ENCODE measurements around the gene DIPK1C.
"Not testable (repeated sequence)": the region's sequence is repeated elsewhere in the genome, so short reads cannot be mapped to it uniquely, and the experiment has no call there.

DIPK1C gene

GRCh38 chr18:74457043-74457724 is at the start of gene DIPK1C:
TSS of gene DIPK1C (minus strand) at chr18:74457308. CDS start at chr18:74457259, 49 bp downstream.
- DNase-seq (ENCODE audit: low read depth in 2 of 2): no peak

- no peak for DNase-seq (ENCODE audit: low read depth in 2 of 2)
Measured at GRCh38 chr18:74506448-74507084, 49.5 kb upstream of the DIPK1C start.

GRCh38 chr18:74505776-74506175 is 48.7 kb upstream of the DIPK1C start:
- no peak for DNase-seq (ENCODE audit: low read depth in 2 of 2)

GRCh38 chr18:74503137-74503536 is 46.0 kb upstream of the DIPK1C start:
- no peak for DNase-seq (ENCODE audit: low read depth in 2 of 2)

GRCh38 chr18:74501386-74501785 is 44.3 kb upstream of the DIPK1C start:
- no peak for DNase-seq (ENCODE audit: low read depth in 2 of 2)

GRCh38 chr18:74500774-74501173 is 43.7 kb upstream of the DIPK1C start:
- not testable (repeated sequence) for DNase-seq (ENCODE audit: low read depth in 2 of 2)

- no peak for DNase-seq (ENCODE audit: low read depth in 2 of 2)
Measured at GRCh38 chr18:74500372-74500771, 43.3 kb upstream of the DIPK1C start.

GRCh38 chr18:74499633-74500032 is 42.5 kb upstream of the DIPK1C start:
- DNase-seq (ENCODE audit: low read depth in 2 of 2): no peak

GRCh38 chr18:74498712-74499627 is 41.9 kb upstream of the DIPK1C start:
- peak; percentile 65 to 77 for DNase-seq (ENCODE audit: low read depth in 2 of 2)

- DNase-seq (ENCODE audit: low read depth in 2 of 2): no peak
Measured at GRCh38 chr18:74497778-74498177, 40.7 kb upstream of the DIPK1C start.

GRCh38 chr18:74497324-74497676 is 40.2 kb upstream of the DIPK1C start:
- DNase-seq (ENCODE audit: low read depth in 2 of 2): no peak

GRCh38 chr18:74496508-74497323 is 39.6 kb upstream of the DIPK1C start:
- DNase-seq (ENCODE audit: low read depth in 2 of 2): no peak

- peak; percentile 98 to 100 for DNase-seq (ENCODE audit: low read depth in 2 of 2)
Measured at GRCh38 chr18:74495581-74496507, 38.7 kb upstream of the DIPK1C start, which contains the start of gene CNDP2. TSS of gene CNDP2 (plus strand) at chr18:74496363. CDS start at chr18:74499974, 3,611 bp downstream.

GRCh38 chr18:74494514-74494913 is 37.4 kb upstream of the DIPK1C start:
- no peak for DNase-seq (ENCODE audit: low read depth in 2 of 2)

- DNase-seq (ENCODE audit: low read depth in 2 of 2): no peak
Measured at GRCh38 chr18:74493689-74494088, 36.6 kb upstream of the DIPK1C start.

- DNase-seq (ENCODE audit: low read depth in 2 of 2): no peak
Measured at GRCh38 chr18:74492259-74492658, 35.2 kb upstream of the DIPK1C start.

- DNase-seq (ENCODE audit: low read depth in 2 of 2): no peak
Measured at GRCh38 chr18:74489676-74490075, 32.6 kb upstream of the DIPK1C start.

GRCh38 chr18:74488864-74489263 is 31.8 kb upstream of the DIPK1C start:
- no peak for DNase-seq (ENCODE audit: low read depth in 2 of 2)

- no peak for DNase-seq (ENCODE audit: low read depth in 2 of 2)
Measured at GRCh38 chr18:74488354-74488753, 31.2 kb upstream of the DIPK1C start.

- DNase-seq (ENCODE audit: low read depth in 2 of 2): no peak
Measured at GRCh38 chr18:74486119-74486849, 29.2 kb upstream of the DIPK1C start.
